Adrenal gland (tissue), 5 donors: Measurements from ENCODE around the gene MRPS26.

ENCODE experiments used
- POLR2A ChIP-seq, 2 donors: fragments of 450-650 bp; IDR thresholded peaks; one replicate each; pipeline ENCODE4 v1.6.1; 2017; ENCODE audit warnings: antibody characterized with exemption in 2 of 2, mild to moderate bottlenecking in 2 of 2, moderate library complexity in 1 of 2
- TF ChIP-seq, protein P1 (sequence below), 6 experiments: fragments of 450-650 bp in 4 of 6; fragments of 200-600 bp in 2 of 6; sonication (generic) in 1 of 6; IDR thresholded peaks; 1 replicate in 5 of 6; 2 replicates in 1 of 6; pipeline versions ENCODE4 v1.5.1 to v1.8.0; 2016 to 2021; ENCODE audit warnings: antibody characterized with exemption in 6 of 6, mild to moderate bottlenecking in 2 of 6, moderate library complexity in 1 of 6
- donor health status: DM: no; HTN: no; CAD: no.

DNA sequence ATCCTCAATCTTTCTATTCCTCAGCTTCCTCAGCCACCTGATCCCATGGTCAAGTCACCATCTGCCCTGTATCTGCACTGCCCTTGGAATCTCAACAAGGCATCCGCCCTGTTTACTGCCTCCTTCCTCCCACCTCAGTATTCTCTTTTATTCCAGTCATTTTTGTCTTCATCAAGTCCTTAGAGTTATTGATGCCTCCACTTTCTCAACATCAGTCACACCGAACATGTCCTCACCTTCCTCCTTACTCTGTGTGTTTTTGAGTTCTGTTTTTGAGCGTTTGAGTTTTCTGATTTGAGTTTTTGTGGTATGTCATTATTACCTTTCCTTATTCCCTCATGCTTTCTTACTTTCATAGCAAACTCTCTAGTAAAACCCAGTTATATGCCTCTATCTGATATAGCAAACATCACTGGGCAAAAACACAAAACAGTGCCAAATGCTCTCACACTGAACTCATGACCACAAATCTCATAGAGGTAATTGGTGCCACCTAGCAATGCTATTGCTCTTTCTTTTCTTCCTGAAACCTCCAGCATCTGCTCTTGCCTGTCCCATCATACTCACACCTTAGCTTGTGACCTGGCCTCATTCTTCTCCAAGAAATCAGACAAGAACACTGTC is 14.2 kb upstream of the MRPS26 start:
- no peak for TF ChIP-seq POLR2A (IDR thresholded peaks at IDR 0.05)
- TF ChIP-seq, protein P1, sequence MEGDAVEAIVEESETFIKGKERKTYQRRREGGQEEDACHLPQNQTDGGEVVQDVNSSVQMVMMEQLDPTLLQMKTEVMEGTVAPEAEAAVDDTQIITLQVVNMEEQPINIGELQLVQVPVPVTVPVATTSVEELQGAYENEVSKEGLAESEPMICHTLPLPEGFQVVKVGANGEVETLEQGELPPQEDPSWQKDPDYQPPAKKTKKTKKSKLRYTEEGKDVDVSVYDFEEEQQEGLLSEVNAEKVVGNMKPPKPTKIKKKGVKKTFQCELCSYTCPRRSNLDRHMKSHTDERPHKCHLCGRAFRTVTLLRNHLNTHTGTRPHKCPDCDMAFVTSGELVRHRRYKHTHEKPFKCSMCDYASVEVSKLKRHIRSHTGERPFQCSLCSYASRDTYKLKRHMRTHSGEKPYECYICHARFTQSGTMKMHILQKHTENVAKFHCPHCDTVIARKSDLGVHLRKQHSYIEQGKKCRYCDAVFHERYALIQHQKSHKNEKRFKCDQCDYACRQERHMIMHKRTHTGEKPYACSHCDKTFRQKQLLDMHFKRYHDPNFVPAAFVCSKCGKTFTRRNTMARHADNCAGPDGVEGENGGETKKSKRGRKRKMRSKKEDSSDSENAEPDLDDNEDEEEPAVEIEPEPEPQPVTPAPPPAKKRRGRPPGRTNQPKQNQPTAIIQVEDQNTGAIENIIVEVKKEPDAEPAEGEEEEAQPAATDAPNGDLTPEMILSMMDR (IDR thresholded peaks at IDR 0.05): no peak
